GM21447 (cell line): ENCODE results near the gene TCEAL3.
A peak's percentile ranks its signal among the peaks of the same experiment; 100 is the strongest.
"Not testable (repeated sequence)": the region's sequence is repeated elsewhere in the genome, so short reads cannot be mapped to it uniquely, and the experiment has no call there.

ENCODE experiments used
- ATAC-seq: cut with Tn5 transposase; IDR thresholded peaks from one replicate; pipeline ENCODE4 v1.9.1; 2021; ENCODE audit not compliant: unreplicated experiment

The TCEAL3 gene, protein sequence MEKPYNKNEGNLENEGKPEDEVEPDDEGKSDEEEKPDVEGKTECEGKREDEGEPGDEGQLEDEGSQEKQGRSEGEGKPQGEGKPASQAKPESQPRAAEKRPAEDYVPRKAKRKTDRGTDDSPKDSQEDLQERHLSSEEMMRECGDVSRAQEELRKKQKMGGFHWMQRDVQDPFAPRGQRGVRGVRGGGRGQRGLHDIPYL

DNA sequence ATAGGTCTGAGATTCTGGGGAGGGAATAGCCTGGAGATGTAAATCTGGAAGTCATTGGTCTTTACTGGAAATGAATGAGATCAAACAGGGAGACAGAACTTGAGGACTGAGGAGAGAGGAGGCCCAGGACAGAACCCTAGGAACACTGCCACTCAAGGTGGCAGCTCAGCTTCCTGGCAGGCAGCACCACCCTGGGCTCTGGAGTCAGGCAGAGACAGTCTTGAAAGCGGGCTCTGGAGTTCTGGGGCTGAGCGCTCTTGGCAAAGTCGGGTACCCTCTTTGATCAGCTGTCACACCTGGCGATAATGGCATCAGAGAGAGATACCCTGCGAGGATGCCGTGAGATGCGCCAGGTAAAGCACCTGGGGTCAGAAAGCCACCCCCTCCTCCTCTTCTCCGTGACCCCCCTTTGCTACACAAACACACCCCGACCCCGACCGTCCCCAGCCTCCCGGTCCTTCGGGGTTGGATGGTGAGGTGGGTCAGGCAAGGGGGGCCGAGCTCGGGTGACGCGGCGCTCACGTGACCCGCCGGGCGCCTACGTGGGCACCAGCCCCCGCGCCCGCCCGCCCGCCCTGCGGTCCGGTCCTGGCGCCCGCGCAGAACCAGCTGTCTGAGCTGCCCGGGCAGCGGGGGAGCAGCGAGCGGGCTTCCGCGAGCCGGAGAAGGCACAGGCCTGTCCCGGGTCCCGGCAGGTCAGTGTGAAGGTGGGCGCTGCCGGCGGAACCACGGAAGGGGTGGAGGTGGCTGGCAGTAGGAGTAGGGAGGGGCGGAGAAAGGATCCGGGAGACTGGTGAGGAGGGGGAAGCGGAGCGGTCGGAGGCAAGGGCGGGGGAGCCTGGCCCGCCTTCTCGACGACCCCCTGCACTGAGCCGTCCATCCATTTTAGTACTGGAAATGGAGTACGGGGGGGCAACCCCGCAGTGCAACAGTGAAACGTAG, at the start of gene TCEAL3:
TSS of gene TCEAL3 (plus strand) at position 600 of the 942 bp plus-strand sequence. CDS start 1,102 bp downstream, outside the sequence.
- peak; percentile 73 for ATAC-seq

DNA sequence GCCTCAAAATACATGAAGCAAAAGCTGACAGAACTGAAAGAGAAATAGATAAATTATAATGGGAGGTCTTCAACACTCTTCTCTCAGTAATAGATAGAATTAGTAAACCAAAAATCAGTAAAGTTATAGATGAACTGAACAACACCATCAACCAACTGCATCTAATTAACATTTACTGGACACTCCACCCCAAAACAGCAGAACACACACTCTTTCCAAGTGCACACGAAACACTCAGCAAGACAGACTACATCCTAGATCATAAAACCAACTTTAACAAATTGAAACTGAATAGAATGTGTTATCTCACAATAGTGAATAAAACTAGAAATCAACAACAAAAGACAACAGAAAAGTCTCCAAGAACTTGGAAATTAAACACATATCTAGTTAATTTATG, 47.5 kb upstream of the TCEAL3 start:
- ATAC-seq = no peak

DNA sequence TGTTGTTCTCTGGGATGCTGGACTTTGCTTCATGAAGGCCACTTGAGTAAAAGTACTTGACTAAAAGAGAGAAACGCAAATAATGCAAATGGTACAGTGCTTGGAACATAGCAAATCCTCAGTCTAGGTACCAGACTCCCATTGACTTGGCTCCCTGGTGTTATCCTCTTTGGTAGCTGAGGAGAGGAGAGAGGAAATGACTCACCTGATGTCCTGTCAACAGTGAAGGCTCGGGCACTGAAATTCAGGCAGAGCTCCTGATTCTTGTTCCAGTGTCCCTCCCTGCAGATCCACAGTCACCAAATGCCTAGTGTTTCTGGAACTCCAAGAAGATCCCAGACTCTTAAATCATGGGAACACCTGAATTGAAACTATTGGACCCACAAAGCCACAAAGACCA, 45.0 kb upstream of the TCEAL3 start:
- no peak for ATAC-seq

DNA sequence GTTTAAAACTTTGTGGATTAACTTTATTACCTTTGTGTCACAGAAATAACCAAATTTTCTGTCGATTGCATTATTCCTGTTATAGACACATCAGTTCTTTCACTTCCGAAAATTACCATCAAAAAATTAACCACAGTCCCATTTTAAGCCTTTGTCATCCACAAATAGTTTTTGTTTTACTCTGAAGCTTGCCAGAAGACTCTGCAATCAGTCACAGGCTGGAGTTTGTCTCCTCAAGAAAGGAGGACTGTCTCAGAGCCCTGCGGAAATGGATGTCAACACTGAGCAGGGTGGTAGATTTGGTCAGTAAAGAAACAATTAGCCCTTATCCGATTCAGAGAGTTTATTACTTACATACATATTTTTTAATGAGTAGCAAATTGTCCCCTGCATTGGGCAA, 42.6 kb upstream of the TCEAL3 start:
- no peak for ATAC-seq

DNA sequence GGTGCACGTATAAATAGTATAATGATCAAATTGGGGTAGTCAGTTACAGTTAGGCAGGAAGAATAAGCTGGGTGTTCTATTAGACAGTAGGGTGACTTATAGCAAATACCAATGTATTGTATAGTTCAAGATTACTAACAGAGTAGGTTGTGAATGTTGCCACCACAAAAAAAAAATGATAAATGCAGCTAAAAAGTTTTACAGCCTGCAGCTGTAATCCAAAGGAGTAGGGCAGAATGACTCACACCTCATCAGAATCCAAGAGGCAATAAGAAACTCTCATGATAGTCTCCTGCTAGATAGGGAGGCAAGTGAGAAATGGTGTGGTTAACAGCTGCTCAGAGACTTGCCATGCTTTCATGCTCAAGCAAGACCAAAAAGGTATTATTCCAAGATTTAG, 42.0 kb upstream of the TCEAL3 start:
- no peak for ATAC-seq

DNA sequence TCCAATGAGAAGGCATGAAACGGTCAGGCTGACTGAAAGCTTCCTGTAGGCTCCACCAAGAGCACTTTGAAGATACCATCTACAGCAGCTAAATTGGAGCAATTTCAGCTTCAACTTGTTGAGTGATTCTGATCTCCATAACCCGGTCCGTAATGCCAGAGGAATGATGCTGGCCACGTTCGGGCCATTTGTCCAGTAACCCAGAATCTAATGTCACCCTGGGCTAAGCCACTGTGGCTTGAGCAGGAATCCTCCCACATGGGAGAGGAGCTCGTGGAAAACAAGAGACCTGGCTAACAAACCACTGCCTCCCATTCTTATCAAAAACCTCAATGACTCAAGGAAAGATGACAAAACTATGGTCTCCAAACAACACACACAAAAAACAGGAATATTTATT, 36.6 kb upstream of the TCEAL3 start:
- no peak for ATAC-seq

DNA sequence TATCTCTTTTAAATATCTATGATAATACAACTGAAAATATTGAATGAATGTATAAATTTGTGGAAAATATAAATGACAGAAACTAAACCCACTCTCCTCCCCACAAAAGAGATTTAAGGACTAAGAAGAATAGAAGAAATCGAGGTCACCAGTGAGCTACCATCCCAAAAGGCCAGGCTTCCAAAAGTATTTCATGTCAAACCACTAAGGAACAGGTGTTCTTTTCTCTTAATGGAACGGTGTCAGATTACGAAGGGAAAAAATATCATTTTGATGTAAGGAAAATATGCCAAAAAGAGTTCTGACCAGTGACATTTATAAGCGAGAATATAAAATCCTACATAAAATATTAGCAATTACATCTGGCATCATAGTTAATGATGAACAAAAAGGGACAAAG, 36.0 kb upstream of the TCEAL3 start:
- ATAC-seq = no peak

DNA sequence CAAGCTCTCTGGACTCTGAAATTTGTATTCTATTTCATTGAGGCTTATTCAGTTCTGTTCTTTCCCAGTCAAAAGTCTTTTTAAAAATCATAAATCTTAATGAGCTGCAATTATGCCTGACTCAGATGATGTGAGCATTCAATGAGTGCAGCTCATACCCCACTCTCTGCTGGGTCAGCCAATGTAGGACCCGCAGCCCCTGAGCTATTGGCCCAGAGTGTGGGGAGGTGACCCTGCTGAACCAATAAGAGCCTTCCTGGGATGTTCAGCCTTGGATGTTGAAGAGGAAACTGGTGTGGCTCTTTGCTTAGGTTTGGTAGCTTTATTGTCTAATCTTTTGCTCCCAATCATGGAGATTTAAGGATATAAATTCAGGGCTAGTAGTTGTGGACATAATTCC, 34.6 kb upstream of the TCEAL3 start:
- ATAC-seq = no peak

DNA sequence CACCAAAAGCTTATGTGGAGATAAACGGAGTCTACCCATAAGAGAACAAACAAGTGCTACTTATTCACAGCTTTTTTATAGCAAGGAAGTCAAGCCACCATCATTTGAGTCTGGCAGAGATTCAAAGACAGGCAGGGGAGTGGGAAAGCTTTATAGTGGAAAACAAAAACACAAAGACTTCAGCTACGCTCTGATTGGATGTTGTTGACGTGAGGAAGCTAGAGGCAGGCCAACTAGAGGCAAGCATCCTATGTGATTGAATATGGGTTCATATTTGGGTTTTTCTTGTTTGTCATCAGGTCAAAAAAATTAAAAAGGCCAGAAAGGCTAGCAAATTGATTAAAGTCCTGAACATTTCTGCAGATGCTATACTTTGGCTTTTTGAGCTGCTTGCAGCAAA, 23.2 kb upstream of the TCEAL3 start:
- ATAC-seq = no peak

DNA sequence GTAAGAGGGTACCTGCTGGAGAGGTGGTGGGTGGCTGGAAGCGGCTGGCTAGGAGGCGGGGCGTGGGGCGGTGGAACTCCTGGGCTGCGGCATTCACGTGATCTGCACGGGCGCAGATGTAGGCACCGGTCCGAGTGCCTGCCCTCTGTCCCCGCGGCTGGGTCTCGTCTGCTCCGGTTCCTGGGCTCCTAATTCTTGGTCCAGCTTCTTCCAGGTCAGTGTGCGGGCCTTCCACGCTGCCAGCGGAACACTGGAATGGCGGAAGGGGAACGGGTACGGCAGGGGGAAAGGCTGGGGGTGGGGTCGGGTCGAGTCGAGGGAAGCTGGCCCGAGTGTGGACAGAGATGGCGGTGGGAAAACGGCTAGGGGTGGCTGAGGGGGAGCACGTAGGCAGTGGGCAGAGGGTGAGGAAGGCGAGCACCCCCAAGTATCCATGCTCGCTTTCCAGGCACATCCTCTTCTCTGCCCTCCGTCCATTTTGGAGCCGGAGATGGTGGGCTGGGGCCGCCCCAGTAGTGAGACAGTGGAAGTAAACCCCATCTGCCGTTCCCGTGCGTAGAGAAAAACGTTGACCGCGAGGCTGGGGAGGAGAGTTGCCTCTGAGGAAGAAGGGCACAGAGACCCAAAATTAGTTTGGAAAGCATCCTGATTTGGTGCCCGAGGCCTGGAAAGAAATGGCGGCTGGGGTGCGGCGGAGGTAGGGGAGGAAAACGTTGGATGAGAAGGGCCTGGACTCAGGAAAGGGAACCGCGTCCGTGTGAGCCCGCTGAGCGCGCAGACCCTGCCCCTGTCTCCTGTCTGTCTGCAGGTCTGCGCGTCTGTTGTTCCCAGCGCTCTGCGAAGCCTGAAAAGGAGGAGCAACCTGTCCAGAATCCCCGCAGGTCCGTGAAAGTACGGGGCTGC, 22.1 kb upstream of the TCEAL3 start, which contains the start of gene TCEAL4:
TSS of gene TCEAL4 (plus strand) at position 105 of the 903 bp plus-strand sequence. CDS start 1,161 bp downstream, outside the sequence.
- ATAC-seq = peak; percentile 90

DNA sequence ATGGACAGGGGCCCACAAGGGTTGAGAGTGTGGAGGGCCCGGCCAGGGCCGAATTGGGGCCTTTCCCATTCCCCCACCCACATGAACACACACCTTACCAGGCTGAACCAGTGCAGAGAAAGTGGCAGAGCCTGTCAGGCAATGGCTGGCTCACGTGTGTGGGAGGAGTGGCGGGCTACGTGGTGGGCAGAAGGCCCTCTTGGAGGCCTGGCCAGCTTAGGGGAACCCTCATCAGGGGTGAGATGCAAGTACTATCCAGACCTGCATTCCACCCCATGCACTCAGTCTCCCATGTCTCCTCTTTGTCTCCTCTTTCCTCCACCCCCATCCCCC, 21.5 kb upstream of the TCEAL3 start:
- ATAC-seq = peak; percentile 24

DNA sequence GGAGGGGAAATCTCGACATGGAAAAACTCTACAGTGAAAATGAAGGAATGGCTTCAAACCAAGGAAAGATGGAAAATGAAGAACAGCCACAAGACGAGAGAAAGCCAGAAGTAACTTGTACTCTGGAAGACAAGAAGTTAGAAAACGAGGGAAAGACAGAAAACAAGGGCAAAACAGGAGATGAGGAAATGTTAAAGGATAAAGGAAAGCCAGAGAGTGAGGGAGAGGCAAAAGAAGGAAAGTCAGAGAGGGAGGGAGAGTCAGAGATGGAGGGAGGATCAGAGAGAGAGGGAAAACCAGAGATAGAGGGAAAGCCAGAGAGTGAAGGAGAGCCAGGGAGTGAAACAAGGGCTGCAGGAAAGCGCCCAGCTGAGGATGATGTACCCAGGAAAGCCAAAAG, 21.1 kb upstream of the TCEAL3 start:
- no peak for ATAC-seq

DNA sequence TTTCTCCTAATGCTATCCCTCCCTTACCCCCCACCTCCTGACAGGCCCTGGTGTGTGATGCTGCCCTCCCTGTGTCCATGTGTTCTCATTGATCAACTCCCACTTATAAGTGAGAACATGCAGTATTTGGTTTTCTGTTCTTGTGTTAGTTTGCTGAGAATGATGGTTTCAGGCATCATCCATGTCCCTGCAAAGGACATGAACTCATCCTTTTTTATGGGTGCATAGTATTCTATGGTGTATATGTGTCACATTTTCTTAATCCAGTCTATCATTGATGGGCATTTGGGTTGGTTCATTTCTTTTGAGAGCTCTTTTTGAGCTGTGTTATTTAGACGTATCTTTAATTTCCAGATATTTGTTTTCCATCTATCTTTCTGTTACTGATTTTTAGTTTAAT, 15.5 kb upstream of the TCEAL3 start:
- not testable (repeated sequence) for ATAC-seq

DNA sequence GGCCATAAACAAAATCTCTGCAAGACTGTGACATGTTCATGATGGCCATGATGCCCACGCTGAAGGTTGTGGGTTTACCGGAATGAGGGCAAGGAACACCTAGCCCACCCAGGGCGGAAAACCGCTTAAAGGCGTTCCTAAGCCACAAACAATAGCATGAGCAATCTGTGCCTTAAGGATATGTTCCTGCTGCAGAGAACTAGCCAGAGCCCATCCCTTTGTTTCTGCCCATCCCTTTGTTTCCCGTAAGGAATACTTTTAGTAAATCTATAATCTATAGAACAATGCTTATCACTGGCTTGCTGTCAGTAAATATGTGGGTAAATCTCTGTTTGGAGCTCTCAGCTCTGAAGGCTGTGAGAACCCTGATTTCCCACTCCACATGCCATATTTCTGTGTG, 12.6 kb upstream of the TCEAL3 start:
- not testable (repeated sequence) for ATAC-seq

DNA sequence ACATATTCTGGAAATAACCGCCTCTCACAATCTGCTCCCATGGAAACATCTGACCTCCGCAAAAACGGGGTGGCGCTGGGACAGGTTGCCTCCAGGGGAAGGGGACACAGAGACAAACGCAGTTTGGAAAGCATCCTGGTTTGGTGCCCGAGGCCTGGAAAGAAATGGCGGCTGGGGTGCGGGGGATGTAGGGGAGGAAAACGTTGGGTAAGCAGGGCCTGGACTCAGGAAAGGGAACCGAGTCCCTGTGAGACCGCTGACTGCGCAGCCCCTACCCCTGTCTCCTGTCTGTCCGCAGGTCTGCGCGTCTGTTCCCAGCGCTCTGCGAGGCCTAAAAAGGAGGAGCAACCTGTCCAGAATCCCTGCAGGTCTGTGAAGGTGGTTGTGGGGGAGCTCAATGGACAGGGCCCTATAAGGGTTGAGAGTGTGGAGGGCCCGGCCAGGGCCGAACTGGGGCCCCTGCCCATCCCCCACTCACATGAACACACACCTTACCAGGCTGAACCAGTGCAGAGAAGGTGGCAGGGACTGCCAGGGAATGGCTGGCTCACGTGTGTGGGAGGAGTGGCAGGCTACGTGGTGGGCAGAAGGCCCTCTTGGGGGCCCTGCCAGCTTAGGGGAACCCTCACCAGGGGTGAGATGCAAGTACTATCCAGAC, 672 bp downstream of the TCEAL3 start:
- ATAC-seq = peak; percentile 37

DNA sequence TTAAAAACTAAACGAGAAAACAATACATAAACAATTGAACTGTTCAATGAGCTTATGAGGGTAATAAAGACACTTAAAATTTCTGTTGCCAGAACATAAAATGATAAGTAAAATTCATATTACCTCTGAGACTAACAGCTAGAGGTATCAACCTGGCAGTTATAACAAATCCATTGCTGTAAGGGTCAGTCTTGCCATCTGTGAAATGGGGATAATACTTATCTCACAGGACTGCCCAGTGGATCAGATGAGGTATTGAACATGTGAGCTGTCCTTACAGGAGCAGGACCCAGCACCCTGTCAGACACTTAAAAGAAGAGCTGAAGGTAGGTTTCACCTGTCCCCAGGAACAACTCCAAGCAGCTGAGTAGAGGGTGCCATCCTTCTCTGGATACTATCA, 2.5 kb downstream of the TCEAL3 start:
- ATAC-seq = no peak

DNA sequence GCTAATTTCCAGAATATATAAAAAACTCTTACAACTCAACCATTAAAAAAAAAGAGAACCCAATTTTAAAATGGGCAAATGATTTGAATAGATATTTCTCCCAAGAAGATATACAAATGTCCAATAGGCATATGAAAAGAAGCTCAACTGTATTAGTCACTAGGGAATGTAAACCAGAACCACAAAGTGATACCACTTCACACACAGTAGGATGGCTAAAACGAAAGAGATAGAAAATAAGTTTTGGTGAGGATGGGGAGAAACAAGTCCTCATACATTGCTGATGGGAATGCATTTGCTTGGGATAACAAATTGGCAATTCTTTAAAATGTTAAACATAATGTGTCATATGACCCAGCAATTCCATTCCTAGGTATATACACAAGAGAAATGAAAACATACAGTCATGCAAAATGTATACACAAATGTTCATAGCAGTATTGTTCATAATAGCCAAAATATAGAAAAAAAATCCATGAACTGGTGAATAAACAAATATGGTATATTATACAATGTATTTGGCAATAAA, 5.7 kb downstream of the TCEAL3 start:
- no peak for ATAC-seq

DNA sequence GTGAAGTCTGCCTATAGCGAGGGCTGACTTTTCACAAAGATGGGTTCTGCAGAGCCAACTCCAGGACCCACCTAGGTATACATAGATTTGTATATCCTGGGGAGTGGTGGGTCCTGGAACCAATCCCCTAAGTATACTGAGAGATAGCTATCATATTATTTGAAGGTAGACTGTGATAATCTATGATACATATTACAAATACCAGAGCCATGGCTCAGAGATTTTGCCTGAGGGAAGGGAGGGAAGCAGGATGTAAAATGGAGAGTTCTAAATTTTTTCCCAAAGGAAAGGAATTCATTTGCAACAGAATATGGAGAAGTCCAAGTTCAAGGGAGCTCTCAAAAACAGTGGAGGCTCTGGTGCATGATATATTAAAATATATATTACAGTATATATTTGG, 7.2 kb downstream of the TCEAL3 start:
- ATAC-seq = no peak

DNA sequence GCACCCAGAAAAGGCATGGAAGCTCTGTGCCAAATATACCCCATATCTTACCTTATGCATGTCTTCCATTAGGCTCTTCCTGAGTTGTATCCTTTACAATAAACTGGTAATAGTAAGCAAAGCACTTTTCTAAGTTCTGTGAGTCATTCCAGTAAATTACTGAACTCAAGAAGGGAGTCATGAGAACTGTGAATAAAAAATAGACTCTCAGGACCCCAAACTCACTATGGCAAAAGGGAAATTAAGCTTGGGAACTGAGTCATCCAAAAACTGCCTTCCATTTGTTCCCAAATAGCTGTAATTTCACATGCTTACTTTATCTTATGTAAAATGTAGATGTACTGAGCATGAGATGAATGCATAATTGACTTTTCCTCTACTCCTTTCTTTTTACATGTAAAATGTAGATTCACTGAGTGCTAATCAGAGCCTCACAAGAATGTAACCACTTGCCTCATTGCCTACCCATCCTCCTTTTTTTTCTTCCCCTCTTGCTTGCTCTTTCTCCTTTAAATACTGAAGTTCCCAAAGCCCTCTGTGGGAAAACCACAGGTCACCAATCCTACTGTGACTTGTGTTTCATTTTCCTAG, 8.1 kb downstream of the TCEAL3 start:
- no peak for ATAC-seq

DNA sequence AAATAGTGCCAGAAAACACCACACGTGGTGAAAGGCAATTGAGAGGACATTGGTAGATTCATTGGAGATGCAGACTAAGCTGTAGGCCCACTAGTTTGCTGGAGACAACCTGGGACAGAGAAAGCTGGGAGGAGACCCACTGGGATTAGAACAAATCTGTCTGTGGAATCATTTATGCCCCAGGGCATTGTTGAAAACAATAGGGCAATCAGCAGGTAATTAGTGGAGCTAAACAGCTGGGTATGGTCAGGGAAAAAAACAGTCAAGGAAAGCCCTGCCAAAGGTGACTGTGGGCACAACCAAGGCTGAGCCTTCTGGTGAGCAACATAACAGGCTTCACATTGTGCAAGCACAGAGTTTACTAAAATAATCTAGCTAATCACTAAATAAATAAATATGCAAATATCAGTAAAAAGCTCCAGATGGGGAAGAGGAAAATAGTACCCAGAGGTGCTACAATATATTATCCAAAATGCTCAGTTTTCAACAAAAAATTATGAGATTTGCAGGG, 9.0 kb downstream of the TCEAL3 start:
- no peak for ATAC-seq
